ENCODE data around the gene TRAF7.
A peak's percentile ranks its signal among the peaks of the same experiment; 100 is the strongest.
"Not testable (repeated sequence)": the region's sequence is repeated elsewhere in the genome, so short reads cannot be mapped to it uniquely, and the experiment has no call there.

The TRAF7 gene

DNA sequence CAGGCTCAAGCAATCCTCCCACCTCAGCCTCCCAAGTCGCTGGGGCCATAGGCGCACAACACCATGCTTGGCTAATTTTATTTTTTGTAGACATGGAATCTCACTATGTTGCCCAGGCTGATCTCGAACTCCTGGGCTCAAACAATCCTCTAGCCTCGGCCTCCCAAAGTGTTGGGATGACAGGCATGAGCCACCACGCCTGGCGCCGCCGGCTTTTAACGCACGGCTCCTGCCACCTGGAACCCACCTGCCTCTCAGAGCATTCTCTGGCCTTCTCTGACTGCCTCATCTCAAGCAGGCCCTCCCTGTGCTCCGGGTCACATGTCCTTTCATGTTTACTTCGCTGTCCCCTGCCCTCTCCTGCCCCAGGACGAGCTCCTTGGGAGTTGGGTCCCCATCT is 30.5 kb downstream of the TRAF7 start:
- DNase-seq: no peak

GRCh38 chr16:2186505-2186904 is 30.9 kb downstream of the TRAF7 start:
- no peak for DNase-seq

GRCh38 chr16:2187212-2187611 is 31.6 kb downstream of the TRAF7 start:
- DNase-seq: no peak

DNA sequence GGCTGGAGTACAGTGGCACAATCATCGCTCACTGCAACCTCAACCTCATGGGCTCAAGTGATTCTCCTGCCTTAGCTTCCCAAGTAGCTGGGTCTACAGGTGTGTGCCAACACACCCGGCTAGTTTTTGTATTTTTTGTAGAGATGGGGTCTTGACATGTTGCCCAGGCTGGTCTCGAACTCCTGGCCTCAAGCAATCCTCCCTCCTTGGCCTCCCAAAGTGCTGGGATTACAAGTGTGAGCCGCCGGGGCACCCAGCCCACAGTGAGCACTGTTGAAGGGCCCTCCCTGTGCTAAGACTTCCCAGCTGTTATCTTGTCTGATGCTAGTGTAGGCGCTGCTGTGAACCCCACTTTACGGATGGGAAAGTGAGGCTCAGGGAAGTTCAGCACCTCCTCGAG is 32.8 kb downstream of the TRAF7 start:
- no peak for DNase-seq

- DNase-seq: no peak
These were observed 33.8 kb downstream of the TRAF7 start for GRCh38 chr16:2189252-2189893.

DNA sequence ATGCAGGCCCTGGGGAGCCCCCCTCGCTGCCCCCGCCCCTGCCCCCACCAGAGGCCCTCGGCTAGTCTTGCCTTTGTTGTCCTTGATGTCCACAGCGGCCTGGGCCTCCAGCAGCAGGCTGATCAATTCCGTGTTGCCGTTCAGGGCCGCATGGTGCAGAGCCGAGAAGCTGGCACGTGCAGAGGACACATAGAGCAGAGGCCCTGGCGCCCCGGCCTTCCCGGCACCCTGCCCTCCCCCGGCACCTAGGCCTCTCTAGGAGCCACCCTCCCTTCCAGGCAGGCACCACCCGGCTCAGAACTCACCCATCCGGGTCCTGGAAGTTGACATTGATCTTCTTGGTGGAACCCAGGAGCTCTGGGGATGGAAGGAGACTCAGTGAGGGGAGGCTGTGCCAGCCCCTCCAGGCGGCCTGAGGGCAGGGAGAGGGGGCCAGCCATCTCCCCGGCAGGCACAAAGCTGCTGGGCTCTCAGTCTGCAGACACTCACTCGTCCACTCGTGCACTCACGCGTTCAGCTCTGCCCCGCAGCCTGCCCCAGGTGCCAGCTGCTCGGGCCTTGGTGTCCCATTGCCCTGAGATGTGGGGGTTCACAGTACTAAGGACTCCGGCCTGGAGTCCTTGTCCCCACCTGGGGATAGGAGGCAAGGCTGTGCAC is 34.5 kb downstream of the TRAF7 start:
- DNase-seq: no peak

DNA sequence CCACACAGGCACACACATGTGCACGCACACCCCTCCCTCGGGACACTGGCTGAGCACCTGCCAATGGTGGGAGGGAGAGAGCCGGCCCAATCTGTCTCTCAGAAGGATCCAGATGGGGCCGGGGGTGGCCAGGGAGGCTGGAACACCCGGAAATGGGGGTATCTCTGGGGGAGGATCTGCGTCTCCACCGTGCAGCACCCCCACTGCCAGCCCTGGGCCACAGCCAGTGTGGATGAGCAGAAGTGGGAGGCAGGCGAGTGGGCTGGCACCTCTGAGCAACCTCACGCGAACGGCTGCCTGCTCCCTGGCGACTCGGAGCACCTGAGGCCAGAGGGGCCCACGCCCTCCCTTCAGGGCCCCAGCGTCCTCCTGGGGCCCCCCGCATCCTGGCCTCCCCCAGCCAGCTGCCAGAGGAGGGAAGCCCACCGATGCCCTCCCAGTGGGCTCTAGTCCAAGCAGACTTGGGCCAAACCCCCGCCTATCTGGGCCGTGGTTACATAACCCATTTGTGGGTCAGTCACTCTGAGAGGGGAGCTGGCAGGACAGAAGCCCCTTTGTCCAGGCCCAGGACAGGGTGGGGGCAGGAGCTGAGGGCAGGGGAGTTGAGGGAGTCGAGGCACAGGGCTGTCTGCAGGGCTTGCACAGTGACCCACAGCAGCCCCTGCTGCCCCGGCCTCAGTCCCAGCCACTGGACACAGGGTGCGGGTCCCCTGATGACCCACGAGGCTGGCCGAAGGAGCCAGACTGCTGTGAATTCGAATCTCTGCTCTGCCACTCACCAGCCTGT is 35.3 kb downstream of the TRAF7 start:
- DNase-seq: no peak

DNA sequence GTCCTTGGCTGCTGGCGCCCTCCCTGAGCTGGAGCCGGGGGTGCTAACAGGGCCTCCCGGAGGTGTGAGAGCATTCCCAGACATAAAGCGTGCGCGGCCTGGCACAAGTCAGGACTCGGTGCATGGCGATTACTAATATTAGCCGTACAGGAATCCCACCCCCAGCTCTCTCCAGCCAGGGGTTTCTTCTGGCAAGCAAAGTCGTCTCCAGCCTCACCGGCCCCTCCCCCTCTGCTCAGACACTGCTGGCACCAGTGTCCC is 35.8 kb downstream of the TRAF7 start:
- no peak for DNase-seq

- peak; percentile 38 for DNase-seq
These were observed 38.7 kb downstream of the TRAF7 start for GRCh38 chr16:2194166-2194834.

GRCh38 chr16:2194852-2195321 is 39.3 kb downstream of the TRAF7 start:
- peak; percentile 64 for DNase-seq

GRCh38 chr16:2195322-2196161 is 40.0 kb downstream of the TRAF7 start:
- peak; percentile 58 for DNase-seq

DNA sequence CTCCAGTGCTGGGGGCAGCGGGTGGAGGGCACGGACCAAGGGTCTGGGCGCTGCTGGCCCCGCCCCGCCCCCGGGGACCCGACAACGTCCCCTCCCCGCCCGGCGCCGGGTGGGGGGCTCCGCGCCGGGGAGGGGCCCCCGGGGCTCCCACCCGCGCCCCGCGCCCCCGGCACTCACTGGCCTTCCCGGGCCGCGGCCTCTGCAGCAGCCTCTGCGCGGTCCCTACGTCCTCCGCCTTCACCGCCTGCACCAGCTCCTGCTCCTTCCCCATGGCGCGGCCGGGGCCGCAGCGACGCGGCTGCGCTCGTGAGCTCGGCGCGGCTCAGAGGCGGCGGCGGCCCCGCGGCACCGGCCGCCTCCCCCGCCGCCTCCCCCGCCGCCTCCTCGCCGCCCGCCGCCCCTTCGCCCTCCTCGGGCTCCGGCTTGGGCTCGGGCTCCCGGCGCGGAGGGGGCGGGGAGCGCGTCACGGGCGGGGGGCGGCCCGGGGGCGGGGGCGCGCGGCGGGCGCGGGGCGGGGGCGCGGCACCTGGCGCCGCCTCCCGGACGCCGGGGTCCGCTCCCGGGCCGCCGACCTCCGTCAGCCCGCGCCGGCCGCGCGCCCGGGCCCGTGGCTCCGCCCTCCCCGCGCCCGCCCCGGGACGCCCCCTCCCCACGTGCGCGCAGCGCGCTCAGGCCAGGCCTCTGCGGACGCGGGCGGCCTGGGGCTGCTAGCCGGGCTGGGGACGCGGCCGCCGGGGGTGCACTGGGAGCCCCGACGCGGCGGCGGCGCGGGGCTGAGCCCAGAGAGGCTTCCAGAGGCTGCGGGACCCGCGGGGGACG is 40.8 kb downstream of the TRAF7 start, which contains the start of gene CASKIN1:
CASKIN1 (minus strand) TSS at position 444 of the 819 bp plus-strand sequence; CDS start at position 271, 173 bp downstream.
- DNase-seq: peak; percentile 46

- DNase-seq: no peak
These were observed 41.5 kb downstream of the TRAF7 start for GRCh38 chr16:2196981-2197511.

DNA sequence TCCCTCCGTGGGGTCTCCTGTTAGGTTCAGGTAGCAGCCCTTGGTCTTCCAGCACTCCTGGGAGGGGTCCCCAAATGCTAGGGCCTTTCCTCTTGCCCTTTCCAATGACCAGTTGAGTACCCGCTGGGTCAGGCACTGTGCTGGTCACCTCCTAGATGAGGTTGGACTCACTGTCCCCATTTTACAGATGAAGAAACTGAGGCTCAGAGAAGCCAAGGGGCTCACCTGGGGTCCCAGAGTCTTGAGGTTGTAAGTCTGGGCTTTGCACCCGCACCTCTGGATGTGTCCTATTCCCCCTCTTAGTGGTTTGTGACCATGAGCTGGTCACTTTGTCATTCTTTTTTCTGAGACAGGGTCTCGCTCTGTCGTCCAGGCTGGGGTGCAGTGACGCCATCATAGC is 42.2 kb downstream of the TRAF7 start:
- no peak for DNase-seq

DNA sequence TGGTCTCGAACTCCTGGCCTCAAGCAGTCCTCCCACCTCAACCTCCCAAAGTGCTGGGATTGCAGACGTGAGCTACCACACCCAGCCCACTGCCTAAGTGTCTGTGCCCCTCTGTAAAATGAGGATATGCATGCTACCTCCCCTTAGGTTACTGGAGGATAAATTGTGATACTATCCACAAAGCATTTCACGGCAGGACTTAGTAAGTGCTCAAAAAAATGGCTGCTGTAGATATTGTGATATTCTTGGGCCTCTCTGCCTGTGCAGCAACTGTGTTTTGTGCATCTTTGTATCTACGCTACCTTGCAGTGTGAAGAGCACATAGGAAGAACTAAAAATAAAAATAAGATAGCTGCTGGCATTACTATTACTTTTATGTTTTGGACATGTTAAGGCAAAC is 42.7 kb downstream of the TRAF7 start:
- DNase-seq: no peak

DNA sequence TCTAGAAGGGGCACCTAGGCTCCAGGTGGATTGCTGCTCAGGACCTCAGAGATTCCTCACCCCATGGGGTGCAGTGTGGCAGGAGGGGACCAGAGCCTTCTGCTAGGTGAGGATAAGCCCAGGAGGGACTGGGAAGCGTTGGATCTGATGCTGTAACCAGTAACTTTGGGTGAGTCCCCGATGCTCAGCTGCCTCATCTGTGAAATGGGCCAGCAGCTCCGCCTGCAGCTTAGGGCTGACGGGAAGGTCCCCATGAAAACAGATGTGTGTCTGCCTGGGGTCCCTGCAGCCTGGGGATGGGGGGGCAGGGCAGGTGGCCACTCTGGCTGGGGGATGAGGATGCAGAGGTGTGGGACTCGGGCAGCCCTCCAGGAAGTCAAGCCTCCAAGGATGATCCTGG is 43.5 kb downstream of the TRAF7 start:
- DNase-seq: no peak

DNA sequence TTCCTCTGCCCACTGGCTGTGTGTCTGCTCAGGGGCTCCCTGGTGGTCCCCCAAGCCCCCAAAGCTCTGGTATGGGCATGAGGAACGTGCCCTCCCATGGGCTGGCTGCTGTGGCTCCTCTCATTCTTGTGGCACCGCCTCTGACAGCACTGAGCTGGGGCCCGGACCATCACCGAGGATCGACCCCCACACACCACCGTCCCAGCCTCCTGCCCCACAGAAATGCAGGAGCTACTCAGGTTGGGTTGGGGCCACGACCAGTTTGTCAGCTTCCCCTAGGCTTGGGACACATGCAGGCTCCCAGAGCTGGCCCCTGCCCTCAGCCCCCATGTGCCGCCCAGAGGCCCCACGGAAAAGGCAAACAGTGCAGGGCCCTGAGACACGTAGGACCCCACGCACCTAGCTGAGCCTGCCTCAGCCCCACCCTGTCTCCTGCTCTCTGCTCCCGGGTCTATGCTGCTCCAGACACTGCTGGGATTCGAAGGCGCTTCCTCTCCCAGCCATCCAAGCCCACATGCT is 44.1 kb downstream of the TRAF7 start:
- DNase-seq: no peak

DNA sequence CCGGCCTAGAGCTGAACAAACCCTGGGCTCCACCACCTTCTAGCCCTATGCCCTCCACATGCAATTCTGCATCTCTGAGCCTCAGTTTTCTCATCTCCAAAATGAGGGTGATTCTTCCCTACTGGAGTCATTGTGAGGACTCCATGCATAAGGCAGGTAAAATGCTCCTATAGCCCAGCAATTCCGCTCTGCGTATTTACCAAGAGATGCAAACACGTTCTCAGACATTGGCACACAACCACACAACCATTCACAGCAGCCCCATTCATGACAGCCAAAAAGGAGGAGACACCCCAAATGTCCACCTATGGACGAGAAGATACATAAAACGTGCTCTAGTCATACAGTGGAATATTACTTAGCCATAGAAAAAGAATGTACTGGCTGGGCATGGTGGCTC is 44.7 kb downstream of the TRAF7 start:
- DNase-seq: no peak

GRCh38 chr16:2203119-2203688 is 47.6 kb downstream of the TRAF7 start:
- DNase-seq: not testable (repeated sequence)

- no peak for DNase-seq
These were observed 49.0 kb downstream of the TRAF7 start for GRCh38 chr16:2204416-2205103.
